Stimulated activated CD8-positive, alpha-beta memory T cell treated with anti-CD3 and anti-CD28 coated beads, Interleukin-7, amount 100 ng/mL, for 48 hours (primary cell): ENCODE data around the gene FLACC1.
"Not testable (repeated sequence)": the region's sequence is repeated elsewhere in the genome, so short reads cannot be mapped to it uniquely, and the experiment has no call there.

Experiments used
- DNase-seq, 2 donors: peaks; one replicate each; pipeline ENCODE4 v3.0.0-alpha.2; 2020; ENCODE audit warnings: low read depth in 1 of 2; ENCODE audit errors: extremely low read depth in 1 of 2

The FLACC1 gene, protein sequence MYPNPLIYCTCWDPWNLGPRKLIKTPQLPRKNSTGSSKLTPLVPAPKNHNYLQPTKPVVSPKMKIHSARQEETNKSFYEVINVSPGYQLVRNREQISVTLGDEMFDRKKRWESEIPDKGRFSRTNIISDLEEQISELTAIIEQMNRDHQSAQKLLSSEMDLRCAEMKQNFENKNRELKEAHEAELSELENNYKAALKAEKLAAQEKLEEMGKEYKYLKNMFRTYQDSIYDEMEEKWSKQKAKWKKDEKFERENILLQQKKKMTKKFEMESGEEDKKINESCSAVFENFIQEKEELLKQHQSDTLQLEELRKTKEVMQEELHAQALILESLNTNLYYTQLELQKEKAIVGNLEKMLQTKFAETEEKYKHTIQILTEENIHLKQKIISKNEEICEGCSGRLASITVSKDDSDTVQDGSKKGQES

DNA sequence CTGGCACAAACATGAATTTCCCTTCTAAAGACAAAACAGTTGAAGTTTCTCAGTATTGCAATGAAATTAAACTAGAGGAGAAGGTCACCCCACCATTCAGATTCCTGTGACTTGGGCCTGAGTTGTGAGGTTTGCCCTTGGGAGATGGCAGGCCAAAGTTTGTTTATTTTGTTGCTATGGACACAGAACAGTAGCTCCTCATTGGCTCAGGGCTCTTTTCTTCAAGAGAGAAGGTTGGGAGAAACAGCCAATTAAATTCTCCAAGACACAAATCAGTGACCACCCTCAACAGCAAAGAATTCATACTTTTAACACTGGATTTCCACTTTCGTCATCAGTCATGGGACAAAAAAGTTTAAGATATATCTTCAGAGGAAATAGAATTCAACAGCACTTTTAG, at the start of gene FLACC1:
FLACC1 (minus strand) TSS at position 125 of the 400 bp plus-strand sequence. CDS start 5,941 bp downstream, outside the sequence.
- DNase-seq = no peak

DNA sequence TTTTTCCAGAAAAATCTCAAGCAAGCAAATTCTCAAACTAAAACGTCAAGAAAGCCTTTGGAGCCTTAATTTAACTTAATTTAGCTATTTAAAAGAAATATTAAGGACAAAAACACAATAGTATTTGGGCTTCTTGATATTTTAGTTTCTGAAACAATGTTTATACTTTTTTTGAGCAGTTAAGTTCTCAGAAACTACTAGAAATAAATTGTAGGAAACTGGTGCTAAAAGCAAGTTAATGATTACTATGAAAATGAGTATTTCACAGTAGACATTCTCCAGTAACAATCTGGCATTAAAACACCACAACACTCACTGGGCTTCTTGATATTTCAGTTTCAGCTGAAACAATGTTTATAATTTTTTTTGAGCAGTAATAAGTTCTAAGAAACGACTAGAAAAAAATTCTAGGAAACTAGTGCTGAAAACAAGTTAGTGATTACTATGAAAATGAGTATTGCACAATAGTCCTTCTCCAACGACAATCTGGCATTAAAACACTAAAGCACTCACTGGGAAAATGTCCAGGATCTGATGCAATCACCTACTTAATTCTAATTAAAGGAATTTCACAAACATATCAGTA, 49.0 kb upstream of the FLACC1 start:
- no peak for DNase-seq

DNA sequence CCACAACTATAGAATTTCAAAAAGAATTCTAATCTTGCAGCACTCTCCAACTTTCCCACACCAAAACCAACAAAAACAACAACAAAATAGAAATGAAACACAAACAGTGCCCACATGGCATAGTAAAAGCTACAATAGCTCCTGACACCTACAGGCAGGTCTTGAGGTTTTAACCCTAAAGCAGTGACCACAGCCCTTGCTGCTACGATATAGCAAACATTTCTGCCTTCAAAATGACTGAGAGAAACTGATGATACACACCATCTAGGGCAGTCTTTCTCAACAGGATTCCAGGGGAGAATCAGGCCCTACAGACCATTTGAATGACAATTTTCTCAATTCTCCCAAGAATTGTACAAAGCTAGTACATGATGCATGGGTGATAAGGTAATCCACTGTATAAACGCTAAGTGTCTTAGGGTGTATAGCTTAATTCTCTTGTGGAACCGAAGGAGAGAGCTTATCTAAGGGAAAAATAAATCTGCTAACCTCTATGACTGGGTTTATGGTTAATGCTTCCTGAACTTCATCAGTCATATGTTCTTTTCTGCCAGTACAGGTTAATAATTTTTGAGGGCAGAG, 47.6 kb upstream of the FLACC1 start:
- DNase-seq = no peak

DNA sequence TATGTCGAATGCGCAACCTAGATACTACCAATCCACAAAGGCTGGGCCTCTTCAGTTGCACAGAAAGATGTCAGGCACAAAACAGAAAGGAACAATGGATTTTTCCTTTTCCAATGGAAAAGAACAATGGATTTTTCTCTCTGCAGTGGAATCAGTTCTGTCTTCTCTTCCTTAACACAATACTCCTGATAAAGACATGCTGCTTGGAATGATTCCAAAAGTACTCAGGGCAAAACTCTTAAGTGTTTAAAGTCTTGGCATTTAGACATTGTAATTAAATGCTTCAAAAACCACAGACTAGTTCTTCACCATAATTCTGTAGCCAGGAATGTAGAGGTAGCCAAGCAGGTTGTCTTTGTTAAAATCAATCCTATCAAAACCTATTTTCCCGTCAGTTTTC, 46.7 kb upstream of the FLACC1 start:
- no peak for DNase-seq

DNA sequence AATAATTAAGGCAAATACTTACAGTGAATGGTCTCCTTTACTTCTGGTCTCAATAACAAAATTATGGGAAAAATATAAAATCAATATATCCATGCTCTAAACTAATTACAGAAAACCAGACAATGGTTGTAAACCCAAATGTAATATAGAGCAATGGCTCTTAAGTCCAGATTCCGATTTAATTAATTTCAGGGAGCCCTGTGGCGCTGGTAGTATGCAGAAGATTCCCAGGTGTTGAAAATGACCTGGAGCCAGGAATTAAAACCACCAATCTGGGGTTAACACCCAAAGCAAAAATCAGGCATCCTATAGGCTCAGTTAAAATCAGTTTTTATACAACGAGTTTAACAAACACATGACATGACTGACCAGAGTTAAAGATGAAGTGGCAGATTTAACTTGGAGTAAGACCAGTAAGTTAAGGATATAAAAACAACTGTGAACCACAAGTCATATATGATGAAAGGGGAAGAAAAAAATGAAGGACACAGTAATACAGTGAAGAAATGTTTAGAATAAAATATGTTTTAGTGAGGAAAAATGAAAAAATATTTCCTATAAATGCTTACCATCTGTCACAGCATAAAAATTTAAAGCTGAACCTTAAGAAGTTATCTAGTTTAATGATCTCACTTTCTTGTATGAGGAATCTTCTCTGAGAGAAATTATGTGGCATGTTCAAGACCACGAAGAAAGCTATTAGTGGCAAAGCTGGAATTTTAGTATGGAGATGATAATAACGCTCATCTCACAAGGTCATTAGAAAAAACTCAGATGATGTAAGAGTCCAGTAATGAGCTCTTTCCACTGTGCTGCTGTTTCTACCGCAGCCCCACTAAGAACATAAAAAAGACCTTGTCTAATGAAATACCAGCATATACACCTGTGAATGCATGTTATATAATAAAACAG, 45.8 kb upstream of the FLACC1 start:
- DNase-seq = no peak

DNA sequence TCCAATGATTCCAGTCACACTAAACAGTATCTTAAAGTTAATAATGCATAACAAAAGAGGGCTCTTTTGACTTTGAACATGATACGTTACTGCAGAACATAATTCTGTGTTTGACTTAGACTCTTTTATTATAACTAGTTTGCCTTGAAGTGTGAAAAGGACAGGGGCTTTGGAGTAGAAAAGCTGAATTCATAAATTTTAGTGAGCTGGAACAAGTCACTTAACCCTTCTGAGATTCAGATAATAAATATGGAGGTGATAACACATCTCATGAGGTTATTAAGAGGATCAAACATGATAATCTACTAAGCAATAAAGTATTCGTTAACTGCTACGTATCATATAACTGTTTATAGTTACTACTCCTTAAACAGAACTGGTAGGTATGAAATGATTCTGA, 44.7 kb upstream of the FLACC1 start:
- no peak for DNase-seq

DNA sequence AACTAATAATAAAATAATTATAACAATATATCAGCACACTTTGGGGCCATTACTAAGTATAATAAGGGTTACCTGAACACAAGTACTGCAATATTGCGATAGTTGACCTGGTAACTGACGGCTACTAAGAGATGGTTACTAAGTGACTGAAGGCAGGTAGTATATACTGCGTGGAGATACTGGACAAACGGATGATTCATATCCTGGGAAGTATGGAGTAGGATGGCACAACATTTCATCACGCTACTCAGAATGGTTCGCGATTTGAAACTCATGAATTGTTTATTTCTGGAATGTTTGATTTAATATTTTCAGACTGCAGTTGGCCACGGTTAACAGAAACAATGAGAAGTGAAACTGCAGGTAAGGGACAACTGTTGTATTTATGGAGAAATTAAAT, 39.5 kb upstream of the FLACC1 start:
- DNase-seq = no peak

DNA sequence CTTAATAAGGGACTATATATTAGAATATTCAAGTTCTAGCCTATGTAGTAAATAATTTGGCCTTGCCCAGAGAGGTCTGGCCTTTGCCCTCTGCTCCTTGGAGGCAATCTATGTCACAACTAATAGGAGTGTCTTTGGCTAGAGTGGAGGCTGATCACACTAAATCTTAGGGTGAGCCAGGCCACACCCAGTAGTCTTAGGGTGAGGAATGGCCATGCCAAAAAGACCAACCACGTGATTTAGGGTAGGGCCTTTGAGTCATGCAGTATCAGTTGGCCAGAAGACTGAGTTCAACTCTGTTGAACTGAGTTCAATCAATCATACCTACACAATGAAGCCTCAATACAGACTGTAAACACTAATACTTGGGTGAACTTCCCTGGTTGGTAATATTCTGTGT, 26.0 kb upstream of the FLACC1 start:
- DNase-seq = no peak

DNA sequence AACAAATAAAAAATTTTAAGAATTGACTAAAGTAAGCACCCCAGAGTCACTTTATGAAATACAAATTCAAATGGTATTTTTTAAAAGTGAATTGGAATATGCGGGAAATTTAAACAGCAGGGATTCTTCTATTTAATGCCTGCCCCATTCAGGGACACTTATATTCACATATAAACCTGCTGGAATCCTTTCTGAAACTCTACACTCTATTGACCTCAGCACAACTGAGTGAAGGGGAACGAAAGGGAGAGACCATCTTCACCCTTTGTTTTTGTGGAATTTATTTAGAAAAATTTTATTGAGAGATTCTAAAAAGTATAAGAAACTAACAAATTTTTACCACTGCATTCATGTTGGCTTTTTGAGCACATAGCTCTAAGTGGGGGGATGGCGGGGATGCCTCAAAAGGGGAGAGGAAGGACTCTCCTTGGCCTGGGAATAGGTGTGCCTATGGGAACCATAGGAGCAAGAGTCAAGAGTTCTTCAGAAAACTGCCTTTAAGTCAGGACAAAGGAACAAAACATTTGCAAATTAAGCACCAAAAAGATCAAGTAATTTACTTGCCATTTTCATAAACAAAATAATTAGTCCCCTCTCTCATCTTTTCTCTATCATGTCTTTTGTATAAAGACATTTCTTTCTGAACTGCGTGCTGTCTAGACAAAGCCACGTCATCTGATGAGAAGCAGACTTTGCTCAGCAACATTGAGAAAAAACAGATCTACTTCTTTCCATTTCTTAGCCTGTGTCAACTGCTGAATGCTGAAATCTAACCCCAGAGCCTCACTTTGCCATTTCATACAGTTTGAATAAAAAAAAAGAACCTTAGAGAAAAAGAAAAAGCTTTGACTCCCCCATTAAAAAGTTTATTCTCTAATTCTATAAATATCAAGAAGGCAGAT, 21.6 kb upstream of the FLACC1 start:
- no peak for DNase-seq

DNA sequence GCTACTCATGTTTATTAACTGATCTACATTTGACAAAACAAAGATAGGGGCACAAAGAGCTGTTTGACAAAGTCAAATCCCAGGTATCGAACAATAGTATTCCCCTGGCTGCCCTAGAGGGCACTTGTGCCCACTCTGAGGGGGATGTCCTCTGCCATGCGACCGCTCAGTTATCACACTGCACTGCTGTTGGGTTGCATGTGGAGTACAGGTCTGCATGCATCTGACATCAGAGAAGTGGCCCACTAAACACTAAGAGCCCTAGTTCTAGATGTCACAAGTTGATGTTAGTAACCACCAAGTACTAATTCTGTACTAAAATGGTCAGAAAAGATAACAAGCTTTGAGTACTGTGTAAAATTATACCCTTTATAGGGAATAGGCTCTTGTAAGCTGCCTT, 20.1 kb upstream of the FLACC1 start:
- no peak for DNase-seq

DNA sequence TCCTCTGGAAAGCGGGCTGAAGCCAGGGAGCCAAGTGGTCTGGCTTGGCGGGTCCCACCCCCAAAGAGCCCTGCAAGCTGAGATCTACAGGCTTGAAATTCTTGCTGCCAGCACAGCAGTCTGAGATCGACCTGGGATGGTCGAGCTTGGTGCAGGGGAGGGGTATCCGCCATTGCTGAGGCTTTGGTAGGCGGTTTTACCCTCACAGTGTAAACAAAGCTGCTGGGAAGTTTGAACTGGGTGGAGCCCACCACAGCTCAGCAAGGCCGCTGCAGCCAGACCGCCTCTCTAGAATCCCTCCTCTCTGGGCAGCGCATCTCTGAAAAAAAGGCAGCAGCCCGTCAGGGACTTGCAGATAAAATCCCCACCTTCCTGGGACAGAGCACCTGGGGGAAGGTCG, 12.6 kb upstream of the FLACC1 start:
- no peak for DNase-seq

DNA sequence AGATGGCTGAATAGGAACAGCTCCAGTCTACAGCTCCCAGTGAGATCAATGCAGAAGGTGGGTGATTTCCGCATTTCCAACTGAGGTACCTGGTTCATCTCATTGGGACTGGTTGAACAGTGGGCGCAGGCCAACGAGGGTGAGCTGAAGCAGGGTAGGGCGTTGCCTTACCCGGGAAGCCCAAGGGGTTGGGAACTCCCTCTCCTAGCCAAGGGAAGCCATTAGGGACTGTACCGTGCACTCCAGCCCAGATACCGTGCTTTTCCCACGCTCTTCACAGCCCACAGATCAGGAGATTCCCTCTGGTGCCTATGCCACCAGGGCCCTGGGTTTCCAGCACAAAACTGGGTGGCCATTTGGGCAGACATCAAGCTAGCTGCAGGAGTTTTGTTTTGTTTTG, 12.2 kb upstream of the FLACC1 start:
- DNase-seq = not testable (repeated sequence)

DNA sequence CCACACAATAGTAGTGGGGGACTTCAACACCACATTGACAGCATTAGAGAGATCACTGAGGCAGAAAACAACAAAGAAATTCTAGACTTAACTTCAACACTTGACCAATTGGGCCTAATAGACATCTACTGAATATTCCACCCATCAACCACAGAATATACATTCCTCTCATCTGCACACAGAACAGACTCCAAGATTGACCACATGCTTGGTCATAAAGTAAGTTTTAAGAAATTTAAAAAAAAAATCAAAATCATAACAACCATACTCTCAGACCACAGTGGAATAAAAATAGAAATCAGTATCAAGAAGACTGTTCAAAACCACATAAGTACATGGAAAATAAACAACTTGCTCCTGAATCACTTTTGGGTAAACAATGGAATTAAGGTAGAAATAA, 9.0 kb upstream of the FLACC1 start:
- no peak for DNase-seq

DNA sequence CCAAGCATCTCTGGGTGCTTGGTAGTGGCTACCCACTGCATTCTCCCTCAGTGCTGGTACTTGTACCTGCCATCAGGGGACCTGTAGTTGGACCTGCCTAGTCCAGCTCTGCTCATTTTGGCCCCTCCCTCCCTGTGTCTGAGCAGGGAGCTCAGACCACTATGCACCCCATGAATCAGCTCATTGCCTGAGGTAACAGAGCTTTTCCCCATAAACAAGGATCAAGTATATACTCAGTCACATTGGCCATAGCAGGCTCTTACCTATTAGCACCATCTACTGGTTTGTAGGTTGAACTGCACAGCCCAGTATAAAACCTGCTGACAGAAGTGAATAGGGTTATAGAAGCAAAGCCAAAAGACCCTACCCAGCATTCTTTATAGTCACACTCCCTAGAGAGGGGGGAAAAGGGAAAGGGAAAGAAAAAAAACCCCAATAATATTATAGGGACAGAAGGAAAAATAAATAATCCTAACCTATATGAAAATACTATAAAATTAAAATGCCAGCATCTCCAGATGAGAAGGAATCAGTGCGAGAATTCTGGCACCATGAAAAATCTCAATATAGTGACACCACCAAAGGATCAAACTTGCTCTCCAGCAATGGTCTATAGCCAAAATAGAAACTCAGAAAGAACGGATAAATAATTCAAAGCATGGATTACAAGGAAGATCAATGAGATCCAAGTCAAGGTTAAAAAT, 6.9 kb upstream of the FLACC1 start:
- no peak for DNase-seq

DNA sequence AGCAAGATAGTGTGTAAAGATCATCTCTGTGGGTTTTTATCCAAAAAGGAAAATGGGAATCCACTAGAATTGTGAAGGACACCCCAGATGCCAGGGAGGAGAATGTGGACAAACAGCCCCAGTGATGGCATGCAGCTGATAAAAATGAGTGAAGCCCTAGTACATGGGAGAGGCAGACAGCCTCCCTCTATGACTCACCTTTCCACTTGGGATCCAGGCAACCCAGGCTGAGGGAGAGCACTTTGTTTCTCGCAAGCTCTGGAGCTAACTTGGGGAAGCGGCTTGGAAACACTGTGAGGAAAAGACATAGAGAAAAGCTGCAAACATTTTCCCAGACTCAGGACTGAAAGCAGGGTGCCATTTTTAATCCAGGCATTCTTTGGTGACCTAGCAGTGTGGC, 5.3 kb upstream of the FLACC1 start:
- no peak for DNase-seq

DNA sequence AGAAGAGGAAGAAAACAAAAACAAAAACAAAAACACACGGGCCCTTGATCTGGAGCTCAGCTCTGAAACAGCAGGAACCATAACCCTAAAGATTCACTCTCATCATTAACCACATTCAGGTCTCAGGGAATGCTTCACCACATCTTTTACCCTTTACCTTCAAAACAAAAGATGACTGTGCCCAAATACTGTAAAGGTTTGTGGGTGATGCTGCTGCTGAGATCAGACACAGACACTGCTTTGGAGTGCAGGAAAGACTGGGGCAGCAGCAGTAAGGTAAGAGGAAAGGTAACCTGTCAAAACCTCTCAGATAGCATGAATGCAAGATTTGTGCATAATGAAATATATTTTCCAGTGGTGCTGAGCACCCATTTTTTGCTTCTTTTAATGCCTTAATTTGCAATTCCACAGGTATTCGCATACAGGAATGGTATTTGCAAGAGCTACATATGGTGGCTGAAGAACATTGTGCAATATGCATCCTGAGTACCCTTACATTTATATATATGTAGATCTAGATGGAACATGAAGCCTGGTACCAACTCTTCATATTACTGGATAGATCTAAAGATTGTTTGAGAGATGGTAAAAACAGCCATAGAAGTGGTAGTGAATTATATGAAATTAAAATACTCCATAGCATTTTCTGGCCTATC, 4.1 kb upstream of the FLACC1 start:
- no peak for DNase-seq

DNA sequence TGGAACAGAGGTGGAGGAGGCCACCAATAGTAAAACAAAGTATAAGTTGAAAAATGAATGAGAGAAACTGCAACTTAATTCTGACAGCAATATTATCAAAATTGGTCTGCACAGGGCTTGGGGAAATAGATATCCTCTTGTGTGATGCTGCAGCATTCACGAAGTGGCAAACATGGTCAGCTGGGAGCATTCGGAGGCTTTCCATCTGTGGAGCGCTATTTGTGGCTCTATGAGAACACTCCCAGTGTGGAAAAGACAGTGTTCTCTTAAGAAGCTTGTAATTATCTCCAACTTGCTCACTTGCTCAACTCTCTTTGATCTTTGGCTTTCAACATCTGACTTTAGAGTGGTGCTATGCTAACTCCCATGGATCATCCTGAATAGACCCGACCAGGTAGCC, 3.1 kb upstream of the FLACC1 start:
- DNase-seq = no peak

DNA sequence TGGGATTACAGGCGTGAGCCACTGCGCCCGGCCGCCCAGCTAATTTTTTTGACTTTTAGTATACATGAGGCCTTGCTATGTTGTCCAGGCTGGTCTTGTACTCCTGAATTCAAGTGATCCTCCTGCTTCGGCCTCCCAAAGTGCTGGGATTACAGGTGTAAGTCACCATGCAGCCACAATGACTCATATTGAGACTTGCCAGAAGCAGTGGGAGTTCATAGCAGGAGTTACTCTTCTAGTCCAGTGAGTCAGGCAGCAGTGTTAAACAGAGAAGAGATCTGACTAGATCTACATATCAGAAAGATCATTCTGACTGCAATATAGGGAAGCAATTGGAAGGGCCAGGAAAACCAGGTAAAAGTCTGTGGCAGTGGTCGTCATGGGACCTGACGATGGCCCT, 1.5 kb upstream of the FLACC1 start:
- peak in 1 of 2 donors; percentile 40 for DNase-seq

DNA sequence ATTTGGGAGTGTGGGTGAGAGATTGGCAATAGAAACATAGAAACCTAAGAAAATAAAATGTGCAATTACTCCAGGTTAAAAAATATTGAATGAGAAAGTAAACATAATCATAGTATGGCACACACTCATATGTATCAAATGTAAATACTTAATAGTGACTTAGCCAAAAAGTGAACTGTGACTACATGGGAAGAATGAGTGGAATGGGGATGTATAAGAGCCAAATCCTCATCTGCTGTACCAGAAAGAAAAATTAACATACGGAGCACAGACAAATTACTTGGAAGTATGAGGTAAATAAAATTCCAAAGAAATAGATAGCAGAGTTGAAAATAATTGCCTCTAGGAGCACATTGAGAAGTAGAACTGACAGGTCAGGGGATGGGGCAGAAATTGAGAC, 4.0 kb downstream of the FLACC1 start:
- DNase-seq = no peak
